Smooth muscle cell (in vitro differentiated cells): Measurements from ENCODE around the gene CTNNA2. TPM values are rescaled to one million over a fixed set of nuclear protein-coding genes. Genes with fewer than 3 reads are reported as not detected.

Experiments used
- DNase-seq: peaks from one replicate; lab custom pipeline; 2025; ENCODE audit not compliant: unreplicated experiment; lab: John Stamatoyannopoulos, UW
- H2AFZ ChIP-seq: fragments of 200-600 bp; sonication (generic); 2 replicates; pipeline ENCODE4 v1.6.0; 2016; ENCODE audit warnings: antibody characterized with exemption, low read depth, mild to moderate bottlenecking
- H3F3A ChIP-seq: fragments of 200-600 bp; sonication (generic); 2 replicates; pipeline ENCODE4 v1.6.0; 2017; ENCODE audit warnings: antibody characterized with exemption, low read depth
- H3K27ac ChIP-seq: fragments of 200-600 bp; sonication (generic); 2 replicates; pipeline ENCODE4 v1.5.1; 2016; ENCODE audit warnings: low read depth, mild to moderate bottlenecking
- H3K27me3 ChIP-seq: fragments of 200-600 bp; sonication (generic); 2 replicates; pipeline ENCODE4 v1.6.1; 2016; ENCODE audit warnings: low read depth, mild to moderate bottlenecking
- H3K36me3 ChIP-seq: fragments of 200-600 bp; sonication (generic); 2 replicates; pipeline ENCODE4 v1.5.1; 2016; ENCODE audit warnings: low read depth
- H3K4me1 ChIP-seq: fragments of 200-600 bp; sonication (generic); 2 replicates; pipeline ENCODE4 v1.5.1; 2016; ENCODE audit warnings: low read depth
- H3K4me2 ChIP-seq: fragments of 200-600 bp; sonication (generic); 2 replicates; pipeline ENCODE4 v1.6.0; 2016; ENCODE audit warnings: mild to moderate bottlenecking
- H3K4me3 ChIP-seq: fragments of 200-600 bp; sonication (generic); 2 replicates; pipeline ENCODE4 v1.5.1; 2016; ENCODE audit warnings: mild to moderate bottlenecking
- H3K79me2 ChIP-seq: fragments of 200-600 bp; sonication (generic); 2 replicates; pipeline ENCODE4 v1.6.0; 2016; ENCODE audit warnings: low read depth, mild to moderate bottlenecking
- H3K9ac ChIP-seq: fragments of 200-600 bp; sonication (generic); 2 replicates; pipeline ENCODE4 v1.6.0; 2016; ENCODE audit warnings: low read depth
- H3K9me3 ChIP-seq: fragments of 200-600 bp; sonication (generic); replicated peaks from 2 replicates; pipeline ENCODE4 v1.5.1; 2016; ENCODE audit warnings: low read depth
- H4K20me1 ChIP-seq: fragments of 200-600 bp; sonication (generic); 2 replicates; pipeline ENCODE4 v1.6.0; 2016; ENCODE audit warnings: low read depth
- WGBS: methylation state at CpG from one replicate; pipeline ENCODE4 v1.1.7; 2016; ENCODE audit warnings: low lambda C conversion rate; 5-methylcytosine and 5-hydroxymethylcytosine counted together
- polyA plus RNA-seq: library from polyadenylated mRNA; unstranded; fragments of >200 nt; fragmentation: Nextera tagmentation; extraction: Ambion mirVana; gene quantifications from 2 replicates; pipeline ENCODE4 v1.2.1, GENCODE V29; 2016
- total RNA-seq: library from RNA; depleted of rRNA; stranded (reverse); fragments of >200 nt; gene quantifications from 2 replicates; pipeline ENCODE4 v1.2.3, GENCODE V29; 2014
- TF ChIP-seq, protein P1 (sequence below): fragments of 200-600 bp; sonication (generic); IDR thresholded peaks from 2 replicates; pipeline ENCODE4 v1.5.1; 2017; ENCODE audit warnings: borderline replicate concordance, mild to moderate bottlenecking, antibody characterized with exemption; ENCODE audit not compliant: insufficient read depth, poor library complexity, severe bottlenecking

The CTNNA2 gene
- total and polyA plus RNA-seq, 2 experiments from 2014 or later: not detected

DNA sequence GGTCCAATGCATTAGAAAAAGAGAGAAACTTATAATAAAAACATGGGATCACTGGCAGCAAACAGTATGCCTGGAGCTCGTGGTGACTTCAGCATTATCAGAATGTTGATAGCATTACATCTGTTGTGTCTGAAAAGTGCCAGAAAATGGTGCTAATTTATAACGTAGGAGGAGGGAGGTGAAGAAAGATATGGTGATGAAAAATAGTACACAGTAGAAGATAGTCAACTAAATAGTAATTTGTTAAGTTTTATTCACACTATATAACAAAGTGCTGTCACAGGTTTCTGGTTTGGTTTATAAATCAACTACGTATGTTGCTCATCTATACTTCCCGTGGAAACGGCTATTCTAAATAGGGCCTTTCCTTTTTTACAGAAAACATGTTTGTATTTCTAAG lies 674.3 kb downstream of the CTNNA2 start:
- no peak overlapping the region for H3K27ac ChIP-seq
- no peaks in the 10 kb centered on the region for H3K79me2 ChIP-seq
- H3K36me3 ChIP-seq: no peaks in the 10 kb centered on the region
- no peak overlapping the region for H3K4me3 ChIP-seq
- no peaks in the 10 kb centered on the region for H3K4me1 ChIP-seq
- no peak overlapping the region for H3K4me2 ChIP-seq
- peak overlapping the region; percentile 26 for H2AFZ ChIP-seq
- no peaks in the 10 kb centered on the region for H3K27me3 ChIP-seq
- 67% methylated on average over 5 of the region's 5 CpGs for WGBS
- DNase-seq: no peak
- no peaks in the 10 kb centered on the region for H4K20me1 ChIP-seq
- no peak overlapping the region for H3K9ac ChIP-seq
- no peaks in the 10 kb centered on the region for H3F3A ChIP-seq
- TF ChIP-seq, protein P1, sequence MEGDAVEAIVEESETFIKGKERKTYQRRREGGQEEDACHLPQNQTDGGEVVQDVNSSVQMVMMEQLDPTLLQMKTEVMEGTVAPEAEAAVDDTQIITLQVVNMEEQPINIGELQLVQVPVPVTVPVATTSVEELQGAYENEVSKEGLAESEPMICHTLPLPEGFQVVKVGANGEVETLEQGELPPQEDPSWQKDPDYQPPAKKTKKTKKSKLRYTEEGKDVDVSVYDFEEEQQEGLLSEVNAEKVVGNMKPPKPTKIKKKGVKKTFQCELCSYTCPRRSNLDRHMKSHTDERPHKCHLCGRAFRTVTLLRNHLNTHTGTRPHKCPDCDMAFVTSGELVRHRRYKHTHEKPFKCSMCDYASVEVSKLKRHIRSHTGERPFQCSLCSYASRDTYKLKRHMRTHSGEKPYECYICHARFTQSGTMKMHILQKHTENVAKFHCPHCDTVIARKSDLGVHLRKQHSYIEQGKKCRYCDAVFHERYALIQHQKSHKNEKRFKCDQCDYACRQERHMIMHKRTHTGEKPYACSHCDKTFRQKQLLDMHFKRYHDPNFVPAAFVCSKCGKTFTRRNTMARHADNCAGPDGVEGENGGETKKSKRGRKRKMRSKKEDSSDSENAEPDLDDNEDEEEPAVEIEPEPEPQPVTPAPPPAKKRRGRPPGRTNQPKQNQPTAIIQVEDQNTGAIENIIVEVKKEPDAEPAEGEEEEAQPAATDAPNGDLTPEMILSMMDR: no peak
- H3K9me3 ChIP-seq: no peaks in the 10 kb centered on the region

DNA sequence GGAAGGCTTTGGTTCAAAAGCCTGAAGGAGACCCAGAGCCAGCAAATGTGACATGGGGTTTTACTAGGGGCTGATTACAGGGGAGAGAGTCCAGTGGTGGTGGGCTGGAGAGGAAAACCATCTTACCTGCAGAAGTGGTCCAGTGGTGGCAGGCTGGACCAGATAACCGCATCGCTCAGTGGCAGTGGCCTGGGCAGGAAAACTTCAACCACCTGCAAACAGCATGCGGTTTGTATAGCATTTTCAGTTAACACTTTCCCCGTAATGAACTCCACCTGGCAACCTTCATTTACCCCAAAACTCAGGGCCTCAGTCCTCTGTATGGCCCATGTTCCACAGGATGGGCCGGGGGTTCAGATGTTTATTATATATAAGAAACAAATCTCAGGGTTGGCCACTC lies 677.3 kb downstream of the CTNNA2 start:
- Histone ChIP-seq H4K20me1 (no peaks in the 10 kb centered on the region), H3K4me2 (no peak overlapping the region), H3K27ac (no peak overlapping the region), H2AFZ (no peak overlapping the region), H3K4me3 (no peak overlapping the region), H3K79me2 (no peaks in the 10 kb centered on the region), H3K4me1 (no peaks in the 10 kb centered on the region), H3K36me3 (no peaks in the 10 kb centered on the region), H3K9me3 (no peaks in the 10 kb centered on the region), H3F3A (no peaks in the 10 kb centered on the region), H3K27me3 (no peaks in the 10 kb centered on the region), H3K9ac (no peak overlapping the region)
- no peak for DNase-seq
- TF ChIP-seq, protein P1: no peak
- WGBS: 92% methylated on average over 5 of the region's 5 CpGs

- Histone ChIP-seq H3K79me2 (no peaks in the 10 kb centered on the region), H3K27me3 (no peaks in the 10 kb centered on the region), H3F3A (no peaks in the 10 kb centered on the region), H3K4me1 (no peaks in the 10 kb centered on the region), H3K9ac (no peak overlapping the region), H3K4me2 (no peak overlapping the region), H3K4me3 (no peak overlapping the region), H3K9me3 (no peaks in the 10 kb centered on the region), H2AFZ (no peak overlapping the region), H3K36me3 (no peaks in the 10 kb centered on the region), H4K20me1 (no peaks in the 10 kb centered on the region), H3K27ac (no peak overlapping the region)
- no peak for DNase-seq
- TF ChIP-seq, protein P1: no peak
Observed at GRCh38 chr2:80193566-80193965, 680.7 kb downstream of the CTNNA2 start.

GRCh38 chr2:80195034-80195433 lies 682.2 kb downstream of the CTNNA2 start:
- H3K79me2 ChIP-seq: no peaks in the 10 kb centered on the region
- H3K4me3 ChIP-seq: no peak overlapping the region
- H3K4me1 ChIP-seq: no peaks in the 10 kb centered on the region
- no peaks in the 10 kb centered on the region for H3F3A ChIP-seq
- no peaks in the 10 kb centered on the region for H3K27me3 ChIP-seq
- H3K27ac ChIP-seq: no peak overlapping the region
- no peak for DNase-seq
- no peaks in the 10 kb centered on the region for H3K36me3 ChIP-seq
- no peak overlapping the region for H2AFZ ChIP-seq
- no peak overlapping the region for H3K9ac ChIP-seq
- TF ChIP-seq, protein P1: no peak
- 54% methylated on average over 2 of the region's 2 CpGs for WGBS
- H3K4me2 ChIP-seq: no peak overlapping the region
- no peaks in the 10 kb centered on the region for H4K20me1 ChIP-seq
- H3K9me3 ChIP-seq: no peaks in the 10 kb centered on the region
